Lower lobe of right lung (tissue), 2 donors: ENCODE measurements around the gene UCMA. TPM values are rescaled to one million over a fixed set of nuclear protein-coding genes. Genes with fewer than 3 reads are reported as not detected.

ENCODE experiments used
- ATAC-seq, 2 donors: fragments of 200-7000 bp; cut with Tn5 transposase; one replicate each; pipeline ENCODE4 v1.9.1; 2020 to 2022; ENCODE audit warnings: mild to moderate bottlenecking in 2 of 2, moderate library complexity in 2 of 2
- DNase-seq: peaks from one replicate; pipeline ENCODE4 v3.0.0-alpha.2; 2020
- H3K27ac ChIP-seq: fragments of 200-600 bp; one replicate; pipeline ENCODE4 v1.8.0; 2022
- H3K27me3 ChIP-seq: fragments of 200-600 bp; one replicate; pipeline ENCODE4 v1.8.0; 2022; ENCODE audit warnings: low read depth
- H3K36me3 ChIP-seq: fragments of 200-600 bp; one replicate; pipeline ENCODE4 v1.8.0; 2022; ENCODE audit warnings: mild to moderate bottlenecking
- H3K4me1 ChIP-seq: fragments of 200-600 bp; one replicate; pipeline ENCODE4 v1.8.0; 2022
- H3K4me3 ChIP-seq: fragments of 200-600 bp; one replicate; pipeline ENCODE4 v1.8.0; 2022; ENCODE audit warnings: mild to moderate bottlenecking
- H3K9me3 ChIP-seq: fragments of 200-600 bp; one replicate; pipeline ENCODE4 v1.8.0; 2022
- intact Hi-C: fragments of 100-400 bp; cut with DNase I; formaldehyde crosslinking; loops from one replicate; pipeline ENCODE4 v1.11.0; 2022
- total RNA-seq: library from RNA; stranded (reverse); fragmentation: NEBNext Ultra II Directional; extraction: Animal tissue kit (Norgen Biotek cat#: 25700); gene quantifications from one replicate; pipeline ENCODE4 v1.2.1, GENCODE V29; 2021
- TF ChIP-seq, protein P1 (sequence below): fragments of 200-600 bp; IDR thresholded peaks from one replicate; pipeline ENCODE4 v1.8.0; 2022; ENCODE audit warnings: antibody characterized with exemption, mild to moderate bottlenecking
- donor health status: DM: no; HTN: yes; CAD: no; lungs with severe emphysema.

UCMA gene
- total RNA-seq, 1 donor from 2014 or later: not detected

DNA sequence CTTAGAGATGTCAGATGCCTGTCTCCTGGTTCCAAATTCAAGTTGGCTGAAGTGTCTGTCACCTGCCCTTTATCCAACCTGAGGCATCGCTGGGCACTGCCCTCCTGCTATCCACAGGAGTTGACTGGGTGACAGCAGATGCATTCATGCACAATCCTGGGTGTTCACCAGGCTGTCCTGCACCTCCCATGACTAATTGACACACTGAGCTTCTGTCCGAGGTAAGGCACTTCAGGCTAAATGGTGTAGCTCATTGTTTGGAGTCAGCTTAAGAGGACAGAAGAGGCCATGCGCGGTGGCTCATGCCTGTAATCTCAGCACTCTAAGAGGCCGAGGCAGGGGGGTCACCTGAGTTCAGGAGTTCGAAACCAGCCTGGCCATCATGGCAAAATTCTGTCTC lies 2.4 kb downstream of the UCMA start:
- Histone ChIP-seq H3K27me3 (peaks cover 4% of the 10 kb centered on the region), H3K4me3 (no peak overlapping the region), H3K4me1 (no peaks in the 10 kb centered on the region), H3K9me3 (no peaks in the 10 kb centered on the region), H3K36me3 (no peaks in the 10 kb centered on the region), H3K27ac (no peak overlapping the region)
- intact Hi-C loops: no loop called here
- ATAC-seq: no peak
- TF ChIP-seq, protein P1, sequence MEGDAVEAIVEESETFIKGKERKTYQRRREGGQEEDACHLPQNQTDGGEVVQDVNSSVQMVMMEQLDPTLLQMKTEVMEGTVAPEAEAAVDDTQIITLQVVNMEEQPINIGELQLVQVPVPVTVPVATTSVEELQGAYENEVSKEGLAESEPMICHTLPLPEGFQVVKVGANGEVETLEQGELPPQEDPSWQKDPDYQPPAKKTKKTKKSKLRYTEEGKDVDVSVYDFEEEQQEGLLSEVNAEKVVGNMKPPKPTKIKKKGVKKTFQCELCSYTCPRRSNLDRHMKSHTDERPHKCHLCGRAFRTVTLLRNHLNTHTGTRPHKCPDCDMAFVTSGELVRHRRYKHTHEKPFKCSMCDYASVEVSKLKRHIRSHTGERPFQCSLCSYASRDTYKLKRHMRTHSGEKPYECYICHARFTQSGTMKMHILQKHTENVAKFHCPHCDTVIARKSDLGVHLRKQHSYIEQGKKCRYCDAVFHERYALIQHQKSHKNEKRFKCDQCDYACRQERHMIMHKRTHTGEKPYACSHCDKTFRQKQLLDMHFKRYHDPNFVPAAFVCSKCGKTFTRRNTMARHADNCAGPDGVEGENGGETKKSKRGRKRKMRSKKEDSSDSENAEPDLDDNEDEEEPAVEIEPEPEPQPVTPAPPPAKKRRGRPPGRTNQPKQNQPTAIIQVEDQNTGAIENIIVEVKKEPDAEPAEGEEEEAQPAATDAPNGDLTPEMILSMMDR: no peak
- no peak for DNase-seq

DNA sequence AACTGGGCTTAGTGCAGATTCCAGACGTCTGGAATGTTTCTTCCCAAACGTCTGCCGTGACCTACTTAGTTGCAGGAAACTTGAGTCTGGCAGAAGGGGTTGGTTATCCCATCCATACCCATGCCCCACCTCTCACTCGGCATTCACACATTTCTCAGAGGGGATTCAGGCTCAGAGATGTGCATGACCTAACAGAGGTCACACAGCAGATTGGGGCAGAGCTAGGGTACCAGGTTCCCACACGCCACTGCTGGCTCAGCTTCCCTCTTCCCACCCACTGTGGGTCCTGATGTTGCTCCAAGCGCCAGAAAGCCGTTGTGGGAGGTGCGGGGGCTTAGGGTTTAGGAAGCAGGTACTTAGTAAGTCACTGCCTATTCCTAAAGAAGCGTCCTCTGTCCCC lies 3.0 kb downstream of the UCMA start:
- Histone ChIP-seq H3K36me3 (no peaks in the 10 kb centered on the region), H3K27me3 (peaks cover 4% of the 10 kb centered on the region), H3K4me1 (no peaks in the 10 kb centered on the region), H3K9me3 (no peaks in the 10 kb centered on the region), H3K27ac (no peak overlapping the region), H3K4me3 (no peak overlapping the region)
- TF ChIP-seq, protein P1: no peak
- intact Hi-C loops: no loop called here
- DNase-seq (no peak), ATAC-seq (no peak)

DNA sequence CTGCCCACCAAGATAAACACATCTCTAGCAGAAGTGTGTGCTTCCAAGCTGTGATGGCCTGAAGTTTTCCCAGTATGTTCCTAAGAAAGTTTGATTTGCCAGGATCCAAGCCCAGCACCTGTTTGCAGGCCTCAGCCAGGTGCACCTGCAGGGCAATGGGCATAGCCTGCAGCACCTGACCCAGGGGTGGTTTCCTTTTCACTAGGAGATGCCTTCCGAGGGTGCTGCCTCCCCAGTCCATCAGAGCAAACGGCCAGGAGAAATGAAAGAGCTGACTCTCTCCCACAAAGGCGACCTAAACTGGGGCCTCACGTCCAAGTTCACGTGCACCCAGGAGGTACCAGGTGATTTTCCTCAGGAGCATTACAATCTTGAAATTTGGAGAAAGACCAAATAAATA lies 7.1 kb downstream of the UCMA start:
- Histone ChIP-seq H3K27ac (no peak overlapping the region), H3K4me3 (no peak overlapping the region), H3K27me3 (no peaks in the 10 kb centered on the region), H3K9me3 (no peaks in the 10 kb centered on the region), H3K4me1 (no peaks in the 10 kb centered on the region), H3K36me3 (no peaks in the 10 kb centered on the region)
- intact Hi-C loops: no loop called here
- DNase-seq: no peak
- TF ChIP-seq, protein P1: no peak
- no peak for ATAC-seq

DNA sequence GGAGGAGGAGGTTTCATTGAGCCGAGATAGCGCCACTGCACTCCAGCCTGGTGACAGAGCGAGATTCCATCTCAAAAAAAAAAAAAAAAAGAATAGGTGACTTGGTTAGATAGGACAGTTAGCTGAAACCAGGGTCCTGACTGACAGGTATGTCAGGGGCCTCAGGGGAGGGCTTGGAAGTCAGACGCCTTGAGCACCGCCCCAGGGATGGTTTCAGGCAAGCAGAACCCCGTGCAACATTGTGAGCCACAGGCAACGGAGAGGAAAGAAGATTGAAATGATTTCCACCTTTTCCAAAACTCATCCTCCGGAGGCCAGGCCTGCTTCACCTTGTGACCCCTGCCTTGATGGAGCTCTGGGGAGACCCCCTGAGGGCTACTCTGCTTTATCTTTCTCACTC lies 8.6 kb downstream of the UCMA start:
- Histone ChIP-seq H3K27ac (no peak overlapping the region), H3K27me3 (no peaks in the 10 kb centered on the region), H3K9me3 (no peaks in the 10 kb centered on the region), H3K36me3 (no peaks in the 10 kb centered on the region), H3K4me3 (no peak overlapping the region), H3K4me1 (no peaks in the 10 kb centered on the region)
- intact Hi-C loops: no loop called here
- DNase-seq (no peak), ATAC-seq (no peak)
- TF ChIP-seq, protein P1: no peak

DNA sequence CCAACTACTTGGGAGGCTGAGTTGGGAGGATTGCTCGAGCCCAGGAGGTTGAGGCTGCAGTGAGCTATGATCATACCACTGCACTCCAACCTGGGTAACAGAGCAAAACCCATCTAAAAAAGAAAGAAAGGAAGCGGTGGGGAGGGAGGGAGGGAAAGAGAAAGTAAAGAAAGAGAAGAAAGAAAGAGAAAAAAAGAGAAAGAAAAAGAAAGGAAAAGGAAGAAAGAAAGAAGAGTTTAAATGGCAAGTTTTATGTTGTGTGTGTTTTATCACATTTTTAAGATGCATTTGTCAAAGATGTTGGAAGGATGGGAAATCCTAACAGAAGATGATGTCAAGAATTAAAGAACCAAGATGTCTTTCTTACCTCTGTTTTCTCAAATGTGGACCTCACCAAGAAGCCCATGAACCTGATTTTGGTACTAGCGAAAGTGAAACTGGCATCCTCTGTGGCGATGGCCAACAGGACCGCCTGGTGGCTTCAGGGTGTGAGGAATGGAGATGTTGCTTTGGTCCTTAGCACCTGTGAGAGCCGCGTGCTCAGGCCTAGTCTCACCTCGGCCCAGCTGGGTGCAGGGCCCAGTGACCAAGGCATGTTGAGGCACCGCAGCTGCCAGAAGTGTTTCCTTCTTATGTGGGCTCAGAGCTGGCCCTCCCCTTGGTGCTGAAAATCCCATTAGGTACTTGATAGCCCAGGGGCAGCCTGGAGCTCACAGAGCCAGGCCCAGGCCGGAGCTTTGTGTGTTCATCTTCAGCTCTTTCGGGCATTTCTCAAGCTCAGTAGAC lies 9.8 kb downstream of the UCMA start:
- intact Hi-C loops: no loop called here
- ATAC-seq: no peak
- TF ChIP-seq, protein P1: no peak
- no peaks in the 10 kb centered on the region for H3K27me3 ChIP-seq
- DNase-seq: no peak
- H3K9me3 ChIP-seq: no peaks in the 10 kb centered on the region
- no peaks in the 10 kb centered on the region for H3K36me3 ChIP-seq
- no peak overlapping the region for H3K27ac ChIP-seq
- no peak overlapping the region for H3K4me3 ChIP-seq
- no peaks in the 10 kb centered on the region for H3K4me1 ChIP-seq
